Upper lobe of right lung (tissue), 1 donor: ENCODE data around the gene UNC13D. TPM values are rescaled to one million over a fixed set of nuclear protein-coding genes. Genes with fewer than 3 reads are reported as not detected.

Experiments used
- ATAC-seq: fragments of 200-7000 bp; cut with Tn5 transposase; one replicate; pipeline ENCODE4 v1.9.1; 2020; ENCODE audit warnings: mild to moderate bottlenecking, moderate library complexity
- DNase-seq: peaks from one replicate; pipeline ENCODE4 v3.0.0-alpha.2; 2020
- H3K27ac ChIP-seq: fragments of 200-600 bp; one replicate; pipeline ENCODE4 v1.8.0; 2022
- H3K27me3 ChIP-seq: fragments of 200-600 bp; one replicate; pipeline ENCODE4 v1.8.0; 2022; ENCODE audit warnings: mild to moderate bottlenecking
- H3K36me3 ChIP-seq: fragments of 200-600 bp; one replicate; pipeline ENCODE4 v1.8.0; 2022
- H3K4me1 ChIP-seq: fragments of 200-600 bp; one replicate; pipeline ENCODE4 v1.8.0; 2022
- H3K4me3 ChIP-seq: fragments of 200-600 bp; one replicate; pipeline ENCODE4 v1.8.0; 2022; ENCODE audit warnings: mild to moderate bottlenecking
- H3K9me3 ChIP-seq: fragments of 200-600 bp; one replicate; pipeline ENCODE4 v1.8.0; 2022
- CTCF ChIP-seq: fragments of 200-600 bp; IDR thresholded peaks from one replicate; pipeline ENCODE4 v1.8.0; 2022; ENCODE audit warnings: antibody characterized with exemption
- intact Hi-C: fragments of 100-400 bp; cut with DNase I; formaldehyde crosslinking; loops from one replicate; pipeline ENCODE4 v1.11.0; 2022
- total RNA-seq: library from RNA; stranded (reverse); fragmentation: NEBNext Ultra II Directional; extraction: Animal tissue kit (Norgen Biotek cat#: 25700); gene quantifications from one replicate; pipeline ENCODE4 v1.2.1, GENCODE V29; 2021
- donor health status: DM: no; HTN: yes; CAD: no; lungs with severe emphysema.

Gene UNC13D
- total RNA-seq, 1 donor from 2014 or later: 145 TPM

- Histone ChIP-seq H3K9me3 (no peaks in the 10 kb centered on the region), H3K27ac (no peak overlapping the region), H3K4me3 (no peak overlapping the region), H3K4me1 (peaks cover 26% of the 10 kb centered on the region), H3K36me3 (peaks cover 7% of the 10 kb centered on the region), H3K27me3 (no peaks in the 10 kb centered on the region)
- DNase-seq (no peak), ATAC-seq (no peak)
- intact Hi-C loops: no loop called here
- no peak for TF ChIP-seq CTCF
Measured at GRCh38 chr17:75880266-75880665, 36.1 kb upstream of the UNC13D start.

- peaks cover 38% of the 10 kb centered on the region for H3K4me1 ChIP-seq
- peak; percentile 82 for DNase-seq
- peak; percentile 62 for ATAC-seq
Measured at GRCh38 chr17:75878174-75878998, 34.2 kb upstream of the UNC13D start, which contains the start of gene TRIM47. TSS of gene TRIM47 (minus strand) at chr17:75878581. CDS start at chr17:75878548, 33 bp downstream.

GRCh38 chr17:75877752-75878173 lies 33.6 kb upstream of the UNC13D start:
- H3K36me3 ChIP-seq: peaks cover 22% of the 10 kb centered on the region
- TF ChIP-seq CTCF: peak; percentile 45
- H3K4me3 ChIP-seq: peak overlapping the region; percentile 70
- H3K4me1 ChIP-seq: peaks cover 44% of the 10 kb centered on the region
- peak; percentile 89 for DNase-seq
- H3K27me3 ChIP-seq: no peaks in the 10 kb centered on the region
- H3K9me3 ChIP-seq: no peaks in the 10 kb centered on the region
- peak; percentile 76 for ATAC-seq
- intact Hi-C loops: no loop called here
- H3K27ac ChIP-seq: peak overlapping the region; percentile 91

More at GRCh38 chr17:75878174-75878998, 34.2 kb upstream of the UNC13D start, which contains the start of gene TRIM47:
- intact Hi-C loops: no loop called here
- no peaks in the 10 kb centered on the region for H3K27me3 ChIP-seq
- H3K27ac ChIP-seq: peak within 1 kb of the TSS; percentile 91
- TF ChIP-seq CTCF: no peak
- peak within 1 kb of the TSS; percentile 70 for H3K4me3 ChIP-seq
- peaks cover 22% of the 10 kb centered on the region for H3K36me3 ChIP-seq
- no peaks in the 10 kb centered on the region for H3K9me3 ChIP-seq

DNA sequence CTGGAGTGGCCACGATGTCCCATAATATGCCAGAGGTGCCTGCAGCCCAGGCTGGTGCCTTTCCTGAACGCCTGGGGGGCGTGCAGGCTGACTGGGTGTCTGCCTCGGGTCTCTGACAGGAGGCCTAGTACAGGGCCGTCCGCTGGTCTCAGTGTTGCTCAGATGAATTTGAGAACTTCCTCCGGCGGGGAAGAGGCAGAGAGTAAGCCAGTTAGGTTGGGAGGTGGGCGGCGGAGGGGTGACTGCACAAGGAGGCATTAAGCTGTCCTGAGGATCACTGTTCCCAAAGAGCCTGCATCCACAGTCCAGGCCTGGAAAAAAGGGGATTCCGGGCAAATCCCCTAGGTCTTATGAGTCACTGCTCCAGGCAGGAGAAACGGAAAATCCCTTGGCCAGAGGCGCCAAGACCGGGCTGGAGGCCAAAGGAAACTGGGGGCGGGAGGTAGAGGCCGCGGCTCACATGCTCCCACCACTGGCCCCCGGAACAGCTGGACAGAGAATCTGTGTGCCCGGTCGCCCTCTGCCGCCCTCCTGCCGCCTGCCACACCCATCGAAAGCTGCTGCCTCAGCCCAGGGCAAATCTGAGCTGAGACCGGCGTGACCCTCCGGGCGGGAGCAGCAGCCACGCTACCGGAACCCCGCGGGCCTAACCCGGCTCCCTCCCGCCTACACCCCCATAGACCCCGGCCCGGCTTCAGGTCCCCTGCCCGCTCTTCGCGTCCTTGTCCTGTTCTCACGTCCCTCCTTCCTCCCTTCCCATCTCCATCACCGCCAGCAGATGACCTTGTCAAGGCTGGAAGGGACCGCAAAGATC lies 32.9 kb upstream of the UNC13D start:
- DNase-seq: peak; percentile 91
- no peaks in the 10 kb centered on the region for H3K27me3 ChIP-seq
- H3K36me3 ChIP-seq: peaks cover 22% of the 10 kb centered on the region
- peak; percentile 61 for ATAC-seq
- TF ChIP-seq CTCF: no peak
- H3K4me1 ChIP-seq: peaks cover 50% of the 10 kb centered on the region
- intact Hi-C loops: no loop called here
- H3K9me3 ChIP-seq: no peaks in the 10 kb centered on the region
- peak overlapping the region; percentile 91 for H3K27ac ChIP-seq
- peak overlapping the region; percentile 70 for H3K4me3 ChIP-seq

GRCh38 chr17:75876190-75876937 lies 32.2 kb upstream of the UNC13D start:
- H3K4me1 ChIP-seq: peaks cover 51% of the 10 kb centered on the region
- ATAC-seq (peak; percentile 1), DNase-seq (peak; percentile 77)

More at GRCh38 chr17:75876190-75876937, 32.2 kb upstream of the UNC13D start:
- peak overlapping the region; percentile 91 for H3K27ac ChIP-seq
- no peaks in the 10 kb centered on the region for H3K9me3 ChIP-seq
- peaks cover 22% of the 10 kb centered on the region for H3K36me3 ChIP-seq
- peak overlapping the region; percentile 70 for H3K4me3 ChIP-seq
- intact Hi-C loops: no loop called here
- no peak for TF ChIP-seq CTCF
- no peaks in the 10 kb centered on the region for H3K27me3 ChIP-seq
